Retina (tissue), 1 donor: ENCODE measurements around the gene PRKCQ.
A peak's percentile ranks its signal among the peaks of the same experiment; 100 is the strongest.
"Not testable (repeated sequence)": the region's sequence is repeated elsewhere in the genome, so short reads cannot be mapped to it uniquely, and the experiment has no call there.

ENCODE experiments used
- DNase-seq: peaks from one replicate; pipeline ENCODE4 v3.0.0-alpha.2; 2016

PRKCQ gene

GRCh38 chr10:6401558-6402348 lies 178.3 kb downstream of the PRKCQ start:
- DNase-seq = peak; percentile 86

DNA sequence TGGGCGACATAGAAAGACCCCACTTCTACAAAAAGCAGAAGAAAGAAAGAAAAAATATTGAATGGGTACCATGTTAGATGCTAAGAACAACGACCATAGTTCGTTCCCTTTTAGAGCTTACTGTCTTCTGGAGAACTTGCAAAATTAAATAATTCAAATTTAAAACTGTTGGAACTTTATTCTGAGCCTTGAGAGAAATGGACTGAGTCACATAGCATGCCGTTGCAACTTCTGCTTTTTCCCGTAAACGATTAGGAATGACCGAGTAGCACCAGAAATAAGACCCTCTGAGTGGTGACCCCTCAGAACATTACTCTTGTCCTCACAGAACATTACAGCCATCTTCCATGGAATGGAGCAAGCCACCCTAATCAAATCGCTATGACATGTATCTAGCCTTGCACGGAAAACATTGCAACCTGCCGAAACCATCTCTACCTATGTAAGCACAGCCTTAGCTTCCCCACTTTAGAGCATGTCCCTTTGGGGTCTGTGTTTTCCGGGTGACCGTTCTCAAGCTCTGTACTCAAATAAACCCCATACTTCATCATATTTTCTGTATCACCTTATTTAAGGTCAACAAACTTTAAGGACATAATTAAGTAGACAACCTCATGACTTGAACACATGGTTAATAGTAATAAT lies 179.1 kb downstream of the PRKCQ start:
- no peak for DNase-seq

- no peak for DNase-seq
These were observed 179.7 kb downstream of the PRKCQ start for GRCh38 chr10:6400331-6400730.

- no peak for DNase-seq
These were observed 180.2 kb downstream of the PRKCQ start for GRCh38 chr10:6399879-6400278.

GRCh38 chr10:6399231-6399741 lies 180.8 kb downstream of the PRKCQ start:
- no peak for DNase-seq

GRCh38 chr10:6398399-6398798 lies 181.7 kb downstream of the PRKCQ start:
- no peak for DNase-seq

GRCh38 chr10:6396652-6397051 lies 183.4 kb downstream of the PRKCQ start:
- DNase-seq = no peak

DNA sequence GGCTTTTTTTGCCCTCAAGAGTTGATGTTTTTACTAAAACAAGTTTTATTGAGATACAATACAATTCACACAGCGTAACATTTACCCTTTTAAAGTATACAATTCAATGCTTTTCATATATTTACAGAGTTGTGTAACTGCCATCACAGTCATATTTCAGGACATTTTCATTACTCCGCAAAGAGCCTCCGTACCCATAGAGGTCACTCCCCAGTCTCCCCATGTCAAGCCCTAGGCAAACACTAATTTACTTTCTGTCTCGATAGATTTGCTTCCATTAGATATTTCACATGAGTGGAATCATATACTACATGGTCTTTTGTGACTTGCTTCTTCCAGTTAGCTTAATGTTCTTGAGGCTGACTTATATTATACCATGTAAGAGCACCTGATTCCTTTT lies 183.8 kb downstream of the PRKCQ start:
- no peak for DNase-seq

GRCh38 chr10:6395606-6396005 lies 184.5 kb downstream of the PRKCQ start:
- DNase-seq = no peak

DNA sequence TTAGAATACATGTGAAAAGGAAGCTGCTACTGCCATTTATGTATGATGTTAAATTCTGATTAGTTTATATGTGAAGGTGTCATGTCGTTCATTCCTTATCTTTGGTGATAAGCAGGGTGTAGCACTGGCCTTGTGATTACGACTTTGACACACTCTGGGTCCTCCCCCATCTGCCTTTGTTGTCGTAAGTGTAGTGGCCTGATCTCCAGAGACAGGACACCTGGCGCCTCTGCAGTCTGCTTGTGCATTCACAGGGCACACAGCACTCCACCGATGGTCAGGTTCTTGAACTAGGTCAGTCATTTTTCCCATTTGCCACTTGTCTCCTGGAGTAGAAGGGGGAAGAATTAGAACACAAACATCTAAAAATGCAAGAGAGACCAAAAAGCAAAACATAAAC lies 186.0 kb downstream of the PRKCQ start:
- DNase-seq = no peak

GRCh38 chr10:6393168-6393567 lies 186.9 kb downstream of the PRKCQ start:
- no peak for DNase-seq

DNA sequence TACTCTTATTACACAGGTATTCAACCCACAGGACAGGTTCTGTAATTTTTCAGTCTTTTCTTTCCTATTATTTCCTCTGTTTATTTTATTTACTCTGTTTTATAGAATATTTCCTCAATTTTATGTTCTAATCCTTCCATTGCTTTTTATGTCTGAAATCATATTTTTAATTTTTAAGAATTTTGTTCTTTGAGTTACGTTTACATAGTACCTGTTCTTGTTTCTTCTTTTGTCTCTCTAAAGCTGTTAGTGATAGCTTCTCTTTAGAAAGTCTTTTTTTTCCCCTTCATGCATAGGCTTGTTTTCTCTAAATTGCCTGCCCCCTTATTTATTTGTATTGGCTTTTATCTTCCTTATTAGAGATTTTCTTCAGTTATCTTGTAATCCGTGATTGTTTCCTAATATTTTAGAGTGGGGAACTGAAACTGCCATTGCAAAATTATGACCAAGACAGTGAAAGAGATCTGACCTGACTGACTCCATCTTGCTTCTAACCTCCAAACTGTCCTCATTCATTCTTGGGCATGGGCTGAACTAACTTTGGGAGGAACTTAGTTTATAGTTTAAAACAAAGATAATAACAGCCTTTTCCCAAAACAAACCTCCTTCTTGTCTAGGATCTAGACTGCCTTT lies 189.7 kb downstream of the PRKCQ start:
- DNase-seq = no peak

DNA sequence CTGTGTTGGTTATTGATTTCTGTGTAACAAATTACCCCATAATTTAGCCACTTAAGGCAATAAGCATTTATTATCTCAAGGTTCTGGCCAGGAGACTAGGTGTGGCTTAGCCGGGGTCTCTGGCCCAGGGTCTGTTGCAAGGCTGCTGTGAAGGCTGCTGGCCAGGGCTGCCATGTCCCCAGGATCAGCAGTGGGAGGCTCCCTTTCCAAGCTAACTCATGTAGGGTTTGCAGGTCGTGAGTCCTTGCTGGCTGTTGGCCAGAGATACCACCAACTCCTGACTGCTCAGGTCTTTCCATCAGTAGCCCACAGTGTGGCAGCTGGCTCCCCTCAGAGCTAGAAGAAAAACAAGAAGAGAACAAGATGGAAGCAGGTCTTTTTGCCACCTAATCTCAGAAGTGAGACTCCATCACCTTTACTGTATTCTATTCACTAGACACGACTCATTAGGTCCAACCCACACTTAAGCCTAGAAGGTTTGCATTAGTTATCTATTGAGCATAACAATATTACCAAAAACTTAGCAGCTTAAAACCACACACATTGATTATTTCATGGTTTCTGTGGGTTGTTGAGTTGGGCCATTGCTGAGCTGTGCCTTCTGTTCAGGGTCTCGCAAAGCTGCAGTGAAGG lies 191.7 kb downstream of the PRKCQ start:
- DNase-seq = no peak

- no peak for DNase-seq
These were observed 193.1 kb downstream of the PRKCQ start for GRCh38 chr10:6386960-6387359.

DNA sequence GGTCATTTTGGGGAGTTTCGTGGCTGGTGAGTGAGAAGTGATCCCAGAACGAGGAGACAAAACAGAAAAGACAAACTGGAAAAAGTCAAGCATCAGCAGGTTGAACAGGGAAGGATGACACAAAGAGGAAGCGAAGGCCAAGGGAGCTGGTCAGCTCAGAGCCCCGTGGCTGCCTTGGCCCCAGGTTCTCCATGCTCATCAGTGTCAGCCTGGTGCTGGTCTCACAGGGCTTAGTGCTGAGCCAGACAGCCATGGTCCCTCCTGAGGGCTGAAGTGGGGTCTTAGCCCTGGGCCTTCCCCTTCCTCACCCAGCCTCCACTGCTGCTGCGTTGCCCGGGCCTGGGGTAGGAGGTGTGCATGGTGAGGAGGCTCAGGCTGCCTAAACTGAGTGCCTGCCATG lies 193.7 kb downstream of the PRKCQ start:
- DNase-seq = no peak

GRCh38 chr10:6385665-6386064 lies 194.4 kb downstream of the PRKCQ start:
- DNase-seq = no peak

- no peak for DNase-seq
These were observed 195.2 kb downstream of the PRKCQ start for GRCh38 chr10:6384847-6385246.

DNA sequence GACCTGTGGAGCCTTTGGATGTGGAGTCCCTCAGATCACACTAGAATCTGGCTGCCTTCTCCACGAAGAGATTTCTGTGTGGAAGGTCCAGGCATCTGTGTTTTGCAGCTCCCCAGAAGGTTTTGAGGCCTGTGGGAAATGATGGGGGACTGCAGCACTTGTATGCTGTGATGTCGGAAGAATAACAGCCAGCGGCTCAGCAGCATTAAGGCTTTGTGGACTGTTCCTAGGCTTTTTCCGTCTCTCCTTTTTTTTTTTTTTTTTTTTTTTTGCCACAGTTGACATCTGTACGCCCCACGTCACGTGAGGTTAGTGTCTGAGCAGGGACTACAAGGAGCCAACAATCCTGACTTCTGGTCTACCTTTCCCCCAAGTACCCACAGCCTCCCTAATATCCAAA lies 196.0 kb downstream of the PRKCQ start:
- DNase-seq = no peak

DNA sequence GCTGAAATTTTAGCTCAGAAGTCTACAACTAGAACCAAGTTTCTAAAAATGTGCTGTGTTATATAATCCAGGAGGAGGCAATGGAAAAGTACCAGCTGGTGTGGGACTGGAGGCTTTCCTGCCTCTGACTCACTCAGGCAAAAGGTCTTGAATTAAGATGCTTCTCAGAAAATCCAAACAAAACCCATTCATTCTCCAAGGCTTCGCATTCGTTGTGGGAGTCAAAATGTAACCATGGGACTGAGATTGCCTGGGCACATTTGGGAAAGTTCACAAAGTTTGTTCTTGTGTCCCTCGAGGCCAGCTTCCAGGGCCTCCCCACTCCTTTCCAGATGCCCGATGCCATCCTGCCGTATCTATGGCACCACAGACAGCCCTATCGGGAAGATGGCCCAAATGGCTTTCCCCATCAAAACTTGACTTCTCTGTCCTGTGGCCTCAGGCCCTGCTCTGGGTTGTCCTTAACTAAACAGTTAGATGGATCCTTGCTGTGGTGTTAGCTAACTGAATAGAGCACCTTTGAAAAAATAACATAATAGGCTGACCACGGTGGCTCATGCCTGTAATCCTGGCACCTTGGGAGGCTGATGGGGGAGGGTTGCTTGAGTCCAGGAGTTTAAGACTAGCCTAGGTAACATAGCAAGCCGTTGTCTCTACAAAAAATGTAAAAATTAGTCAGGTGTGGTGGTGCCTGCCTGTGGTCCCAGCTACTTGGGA lies 196.8 kb downstream of the PRKCQ start:
- no peak for DNase-seq

- DNase-seq = no peak
These were observed 198.0 kb downstream of the PRKCQ start for GRCh38 chr10:6382081-6382480.

DNA sequence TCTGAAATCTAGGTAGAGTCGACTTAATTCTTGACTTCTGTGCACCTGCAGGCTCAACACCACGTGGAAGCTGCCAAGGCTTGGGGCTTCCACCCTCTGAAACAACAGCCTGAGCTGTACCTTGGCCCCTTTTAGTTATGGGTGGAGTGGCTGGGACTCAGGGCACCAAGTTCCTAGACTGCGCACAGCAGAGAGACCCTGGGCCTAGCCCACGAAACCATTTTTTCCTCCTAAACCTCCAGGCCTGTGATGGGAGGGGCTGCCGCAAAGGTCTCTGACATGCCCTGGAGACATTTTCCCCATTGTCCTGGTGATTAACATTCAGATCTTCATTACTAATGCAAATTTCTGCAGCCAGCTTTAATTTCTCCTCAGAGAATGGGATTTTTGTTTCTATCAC lies 199.6 kb downstream of the PRKCQ start:
- not testable (repeated sequence) for DNase-seq

DNA sequence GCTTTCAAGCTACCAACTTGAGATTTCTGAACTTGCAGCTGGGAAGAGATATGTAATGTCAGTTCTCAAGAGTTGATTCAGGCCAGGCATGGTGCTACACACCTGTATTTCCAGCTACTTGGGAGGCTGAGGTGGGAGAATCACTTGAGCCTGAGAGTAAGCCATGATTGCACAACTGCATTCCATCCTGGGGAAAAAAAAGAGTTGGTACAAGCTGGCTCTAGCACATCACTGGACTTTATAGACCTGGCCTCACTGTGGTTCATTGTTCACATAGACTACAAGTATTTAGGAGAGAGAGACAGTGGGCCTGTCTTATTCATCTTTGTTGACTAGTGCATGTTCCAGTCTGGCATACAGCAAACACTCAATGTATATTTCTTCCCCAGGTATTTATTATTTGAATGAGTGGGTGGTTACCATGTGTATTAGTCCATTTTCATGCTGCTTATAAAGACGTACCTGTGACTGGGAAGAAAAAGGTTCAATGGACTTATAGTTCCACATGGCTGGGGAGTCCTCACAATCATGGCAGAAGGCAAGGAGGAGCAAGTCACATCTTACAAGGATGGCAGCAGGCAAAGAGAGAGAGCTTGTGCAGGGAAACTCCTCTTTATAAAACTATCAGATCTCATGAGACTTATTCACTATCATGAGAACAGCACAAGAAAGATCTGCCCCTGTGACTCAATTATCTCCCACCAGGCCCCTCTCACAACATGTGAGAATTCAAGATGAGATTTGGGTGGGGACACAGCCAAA lies 200.9 kb downstream of the PRKCQ start:
- DNase-seq = no peak
